Measurements from ENCODE around the gene CFAP92.

Gene CFAP92

GRCh38 chr3:128914966-128915645, 78.8 kb downstream of the CFAP92 start:
- Histone ChIP-seq H3K4me2 (ENCODE audit: low read depth, low read length) (no peak overlapping the region), H3K4me1 (ENCODE audit: low read length) (no peaks in the 10 kb centered on the region), H3K9me2 (replicated peaks; ENCODE audit: insufficient read depth, low read length) (no peaks in the 10 kb centered on the region), H4K20me1 (ENCODE audit: insufficient read depth, low read length) (no peaks in the 10 kb centered on the region), H3K9ac (ENCODE audit: low read length) (no peak overlapping the region), H3K36me3 (replicated peaks; ENCODE audit: insufficient read depth, low read length) (0 out of 2 replicates have a peak, but pooled peaks cover 3% of the 10 kb centered on the region), H3K79me2 (ENCODE audit: low read length) (no peaks in the 10 kb centered on the region), H3K4me3 (ENCODE audit: low read length) (no peak overlapping the region), H3K27ac (ENCODE audit: low read length) (no peak overlapping the region), H3K9me3 (replicated peaks; ENCODE audit: insufficient read depth, low read length) (no peaks in the 10 kb centered on the region), H3F3A (ENCODE audit: insufficient read depth, low read length) (0 out of 2 replicates have a peak, but pooled peaks cover 2% of the 10 kb centered on the region), H2AFZ (ENCODE audit: low read length) (no peak overlapping the region), H3K27me3 (replicated peaks; ENCODE audit: insufficient read depth, low read length) (no peaks in the 10 kb centered on the region)
- DNase-seq: no peak
- TF ChIP-seq EZH2phosphoT487 (IDR thresholded peaks at IDR 0.05; ENCODE audit: low read length) (no peak), CTCF (IDR thresholded peaks at IDR 0.05; ENCODE audit: low read length) (no peak), EZH2 (optimal IDR thresholded peaks at IDR 0.05; ENCODE audit: low read depth, low read length) (no peak)

- Histone ChIP-seq H3K9ac (ENCODE audit: low read length) (no peak overlapping the region), H4K20me1 (ENCODE audit: insufficient read depth, low read length) (no peaks in the 10 kb centered on the region), H3F3A (ENCODE audit: insufficient read depth, low read length) (no peaks in the 10 kb centered on the region), H3K27ac (ENCODE audit: low read length) (no peak overlapping the region), H3K36me3 (replicated peaks; ENCODE audit: insufficient read depth, low read length) (0 out of 2 replicates have a peak, but pooled peaks cover 3% of the 10 kb centered on the region), H3K27me3 (replicated peaks; ENCODE audit: insufficient read depth, low read length) (no peaks in the 10 kb centered on the region), H3K9me3 (replicated peaks; ENCODE audit: insufficient read depth, low read length) (no peaks in the 10 kb centered on the region), H3K79me2 (ENCODE audit: low read length) (no peaks in the 10 kb centered on the region), H3K4me3 (ENCODE audit: low read length) (no peak overlapping the region), H3K9me2 (replicated peaks; ENCODE audit: insufficient read depth, low read length) (no peaks in the 10 kb centered on the region), H3K4me1 (ENCODE audit: low read length) (no peaks in the 10 kb centered on the region), H2AFZ (ENCODE audit: low read length) (no peak overlapping the region), H3K4me2 (ENCODE audit: low read depth, low read length) (no peak overlapping the region)
- no peak for DNase-seq
- TF ChIP-seq EZH2 (optimal IDR thresholded peaks at IDR 0.05; ENCODE audit: low read depth, low read length) (no peak), EZH2phosphoT487 (IDR thresholded peaks at IDR 0.05; ENCODE audit: low read length) (no peak), CTCF (IDR thresholded peaks at IDR 0.05; ENCODE audit: low read length) (no peak)
Measured at GRCh38 chr3:128911911-128912310, 82.0 kb downstream of the CFAP92 start.

GRCh38 chr3:128910006-128910405, 83.9 kb downstream of the CFAP92 start:
- Histone ChIP-seq H3K4me2 (ENCODE audit: low read depth, low read length) (no peak overlapping the region), H4K20me1 (ENCODE audit: insufficient read depth, low read length) (no peaks in the 10 kb centered on the region), H3K9ac (ENCODE audit: low read length) (no peak overlapping the region), H3K27me3 (replicated peaks; ENCODE audit: insufficient read depth, low read length) (no peaks in the 10 kb centered on the region), H3F3A (ENCODE audit: insufficient read depth, low read length) (no peaks in the 10 kb centered on the region), H2AFZ (ENCODE audit: low read length) (no peak overlapping the region), H3K9me3 (replicated peaks; ENCODE audit: insufficient read depth, low read length) (no peaks in the 10 kb centered on the region), H3K9me2 (replicated peaks; ENCODE audit: insufficient read depth, low read length) (no peaks in the 10 kb centered on the region), H3K4me3 (ENCODE audit: low read length) (no peak overlapping the region), H3K4me1 (ENCODE audit: low read length) (no peaks in the 10 kb centered on the region), H3K27ac (ENCODE audit: low read length) (no peak overlapping the region), H3K79me2 (ENCODE audit: low read length) (no peaks in the 10 kb centered on the region), H3K36me3 (replicated peaks; ENCODE audit: insufficient read depth, low read length) (peaks cover 3% of the 10 kb centered on the region; the same call in 1 of the 2 replicates)
- no peak for TF ChIP-seq CTCF (IDR thresholded peaks at IDR 0.05; ENCODE audit: low read length)
- TF ChIP-seq EZH2phosphoT487 (IDR thresholded peaks at IDR 0.05; ENCODE audit: low read length): no peak
- TF ChIP-seq EZH2 (optimal IDR thresholded peaks at IDR 0.05; ENCODE audit: low read depth, low read length): no peak
- DNase-seq: no peak

Data from MM.1S (cell line).